ENCODE measurements around the gene DMWD.

DNA sequence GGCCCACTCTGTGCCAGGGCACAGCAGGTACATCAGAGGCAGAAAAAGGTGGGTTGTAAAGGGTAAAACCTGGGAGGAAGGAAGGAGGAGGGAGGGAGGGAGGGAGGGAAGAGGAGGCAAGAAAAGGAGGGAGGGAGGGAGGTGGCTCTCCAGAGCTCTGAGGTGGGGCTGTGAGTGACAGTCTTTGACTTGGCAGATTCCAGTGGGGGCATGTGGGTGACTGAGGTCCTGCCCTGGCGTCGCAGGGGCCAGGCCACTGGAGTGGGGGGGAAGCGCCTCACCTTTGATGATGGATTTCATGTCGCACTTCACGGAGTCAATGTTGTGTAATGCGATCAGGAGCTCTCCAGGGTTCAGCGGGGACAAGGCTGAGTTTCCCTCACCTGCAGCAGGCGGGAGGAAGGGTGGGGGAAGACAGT is 28.5 kb upstream of the DMWD start:
- TF ChIP-seq CTCF (IDR thresholded peaks at IDR 0.05) (no peak), POLR2A (IDR thresholded peaks at IDR 0.05) (no peak)

All from vagina (tissue), 2 donors.